NB4 (cell line): ENCODE results near the gene ZC3H11A.

Experiments used
- CTCF ChIP-seq: IDR thresholded peaks from one replicate; pipeline ENCODE4 v1.5.1; 2012; ENCODE audit warnings: low read depth, low read length
- POLR2A ChIP-seq: IDR thresholded peaks from 2 replicates; pipeline ENCODE4 v1.6.1; 2011; ENCODE audit warnings: mild to moderate bottlenecking; ENCODE audit not compliant: insufficient read length; ENCODE audit errors: extremely low read depth

GRCh38 chr1:203794764-203795440 lies 521 bp upstream of the ZC3H11A start:
- TF ChIP-seq CTCF (no peak), POLR2A (no peak)
